ENCODE results near the gene ADCY1. TPM values are rescaled to one million over a fixed set of nuclear protein-coding genes. Genes with fewer than 3 reads are reported as not detected.

The ADCY1 gene
- total RNA-seq, 1 donor from 2014 or later = 6.6 TPM

DNA sequence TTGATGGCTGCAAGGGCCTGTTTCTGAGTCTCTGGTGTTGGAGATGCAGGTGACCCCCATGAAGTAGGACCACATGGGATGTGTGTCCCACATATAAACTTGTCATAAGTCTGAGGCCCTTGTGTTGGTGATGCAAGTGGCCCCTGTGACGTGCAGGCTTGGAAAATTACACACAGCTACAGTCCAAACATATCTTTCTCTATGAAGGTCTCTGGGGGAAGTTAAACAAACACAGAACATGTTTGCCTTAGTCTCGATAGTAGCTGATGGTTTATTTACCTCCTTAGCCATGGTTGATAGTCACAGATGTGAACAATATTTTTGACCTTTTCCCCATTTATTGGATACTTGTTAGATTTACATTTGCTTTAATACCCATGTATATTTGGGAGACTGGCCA, 64.7 kb downstream of the ADCY1 start:
- Histone ChIP-seq H3K36me3 (ENCODE audit: control insufficient read depth, insufficient read depth, low read length) (no peaks in the 10 kb centered on the region), H3K27me3 (ENCODE audit: control insufficient read depth, insufficient read depth, low read length) (no peaks in the 10 kb centered on the region), H3K4me3 (ENCODE audit: low read depth, low read length) (no peak overlapping the region)
- TF ChIP-seq CTCF (IDR thresholded peaks at IDR 0.05; ENCODE audit: insufficient read depth, low read length, poor library complexity, severe bottlenecking) = no peak
- DNase-seq (ENCODE audit: low read depth) = no peak

DNA sequence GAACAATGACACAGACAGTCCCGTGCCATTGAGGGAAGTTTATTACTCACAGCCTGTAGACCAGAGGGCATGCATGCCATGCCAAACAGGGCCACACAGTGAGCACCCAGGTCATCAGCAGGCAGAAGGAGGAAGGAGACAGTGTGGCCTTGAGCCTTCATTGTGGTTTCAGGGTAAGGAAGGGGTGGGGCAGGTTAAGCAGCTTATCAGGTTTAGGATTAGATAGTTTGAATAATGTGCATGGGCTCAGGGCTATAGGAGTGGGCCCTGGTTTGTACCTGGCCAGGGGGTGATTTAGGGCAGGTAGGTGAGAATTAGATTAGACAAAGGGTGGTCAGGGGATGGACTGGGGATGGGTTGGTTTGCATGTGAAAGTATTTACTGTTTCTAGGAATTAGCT, 67.9 kb downstream of the ADCY1 start:
- DNase-seq (ENCODE audit: low read depth) = no peak
- H3K4me3 ChIP-seq (ENCODE audit: low read depth, low read length) = no peak overlapping the region
- no peaks in the 10 kb centered on the region for H3K36me3 ChIP-seq (ENCODE audit: control insufficient read depth, insufficient read depth, low read length)
- no peaks in the 10 kb centered on the region for H3K27me3 ChIP-seq (ENCODE audit: control insufficient read depth, insufficient read depth, low read length)
- no peak for TF ChIP-seq CTCF (IDR thresholded peaks at IDR 0.05; ENCODE audit: insufficient read depth, low read length, poor library complexity, severe bottlenecking)

- DNase-seq (ENCODE audit: low read depth) = no peak
- H3K36me3 ChIP-seq (ENCODE audit: control insufficient read depth, insufficient read depth, low read length) = no peaks in the 10 kb centered on the region
- no peak overlapping the region for H3K4me3 ChIP-seq (ENCODE audit: low read depth, low read length)
- TF ChIP-seq CTCF (IDR thresholded peaks at IDR 0.05; ENCODE audit: insufficient read depth, low read length, poor library complexity, severe bottlenecking) = no peak
- no peaks in the 10 kb centered on the region for H3K27me3 ChIP-seq (ENCODE audit: control insufficient read depth, insufficient read depth, low read length)
Observed at GRCh38 chr7:45643630-45644029, 69.5 kb downstream of the ADCY1 start.

GRCh38 chr7:45644237-45644636, 70.1 kb downstream of the ADCY1 start:
- no peak for DNase-seq (ENCODE audit: low read depth)
- Histone ChIP-seq H3K4me3 (ENCODE audit: low read depth, low read length) (no peak overlapping the region), H3K36me3 (ENCODE audit: control insufficient read depth, insufficient read depth, low read length) (no peaks in the 10 kb centered on the region), H3K27me3 (ENCODE audit: control insufficient read depth, insufficient read depth, low read length) (no peaks in the 10 kb centered on the region)
- no peak for TF ChIP-seq CTCF (IDR thresholded peaks at IDR 0.05; ENCODE audit: insufficient read depth, low read length, poor library complexity, severe bottlenecking)

DNA sequence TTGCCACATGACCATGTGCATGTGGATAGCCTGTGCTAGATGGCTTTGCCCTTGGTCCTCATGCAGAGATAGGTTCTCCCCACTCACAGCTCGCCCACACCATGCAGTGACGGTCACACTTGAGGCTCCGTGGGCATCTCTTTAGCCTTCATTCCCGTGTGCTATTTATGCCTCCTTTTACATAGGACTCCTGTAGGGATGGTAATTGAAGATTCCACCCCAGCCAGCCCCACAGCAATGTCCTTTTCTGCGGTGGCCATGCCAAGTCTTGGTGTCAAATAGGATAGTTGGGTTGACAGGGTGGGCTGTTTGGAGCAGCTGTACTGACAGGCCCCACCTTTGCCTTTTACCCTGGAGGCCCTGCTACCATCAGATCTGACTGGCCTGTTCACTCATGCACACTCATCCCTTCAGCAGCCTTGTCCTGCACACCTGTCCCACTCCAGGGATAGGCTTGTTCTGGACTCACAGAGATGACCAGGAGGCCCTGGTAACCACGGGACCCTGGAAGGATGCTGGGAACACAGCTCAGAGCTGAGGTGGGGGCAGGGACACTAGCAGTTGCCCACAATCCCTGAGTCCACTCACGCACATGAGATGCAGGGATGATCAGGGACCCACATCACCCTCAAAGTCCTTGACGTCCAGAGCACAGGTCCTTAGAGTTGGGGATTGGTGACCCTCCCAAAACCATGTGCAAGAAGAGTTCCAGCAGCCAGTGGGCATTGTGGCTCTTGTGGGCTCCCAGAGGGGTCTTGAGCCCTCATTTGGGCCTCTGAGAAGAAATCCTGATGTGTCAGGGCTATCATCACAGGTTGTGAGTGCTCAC, 71.2 kb downstream of the ADCY1 start:
- Histone ChIP-seq H3K27me3 (ENCODE audit: control insufficient read depth, insufficient read depth, low read length) (no peaks in the 10 kb centered on the region), H3K4me3 (ENCODE audit: low read depth, low read length) (no peak overlapping the region), H3K36me3 (ENCODE audit: control insufficient read depth, insufficient read depth, low read length) (no peaks in the 10 kb centered on the region)
- DNase-seq (ENCODE audit: low read depth) = no peak
- no peak for TF ChIP-seq CTCF (IDR thresholded peaks at IDR 0.05; ENCODE audit: insufficient read depth, low read length, poor library complexity, severe bottlenecking)
